Medulla oblongata (tissue), 1 donor: ENCODE results near the gene EEA1.
"Not testable (repeated sequence)": the region's sequence is repeated elsewhere in the genome, so short reads cannot be mapped to it uniquely, and the experiment has no call there.

ENCODE experiments used
- DNase-seq: peaks from one replicate; pipeline ENCODE4 v3.0.0-alpha.2; 2015; ENCODE audit errors: extremely low spot score

EEA1 gene

GRCh38 chr12:92753976-92754885 lies 174.9 kb downstream of the EEA1 start:
- DNase-seq: no peak

- DNase-seq: not testable (repeated sequence)
Observed at GRCh38 chr12:92749691-92750090, 179.4 kb downstream of the EEA1 start.

GRCh38 chr12:92747151-92747550 lies 181.9 kb downstream of the EEA1 start:
- DNase-seq: no peak

- peak; percentile 80 for DNase-seq
Observed at GRCh38 chr12:92745856-92746550, 183.1 kb downstream of the EEA1 start.

- no peak for DNase-seq
Observed at GRCh38 chr12:92743026-92743425, 186.1 kb downstream of the EEA1 start.

GRCh38 chr12:92740411-92740810 lies 188.7 kb downstream of the EEA1 start:
- no peak for DNase-seq

GRCh38 chr12:92739113-92739512 lies 190.0 kb downstream of the EEA1 start:
- DNase-seq: no peak

GRCh38 chr12:92737855-92738850 lies 190.9 kb downstream of the EEA1 start:
- DNase-seq: no peak

- no peak for DNase-seq
Observed at GRCh38 chr12:92736605-92737004, 192.5 kb downstream of the EEA1 start.

- peak; percentile 53 for DNase-seq
Observed at GRCh38 chr12:92735131-92735721, 193.9 kb downstream of the EEA1 start.

GRCh38 chr12:92733661-92734060 lies 195.4 kb downstream of the EEA1 start:
- DNase-seq: no peak

- DNase-seq: no peak
Observed at GRCh38 chr12:92733181-92733580, 195.9 kb downstream of the EEA1 start.

- DNase-seq: no peak
Observed at GRCh38 chr12:92732716-92733115, 196.4 kb downstream of the EEA1 start.

GRCh38 chr12:92732216-92732615 lies 196.9 kb downstream of the EEA1 start:
- no peak for DNase-seq

- no peak for DNase-seq
Observed at GRCh38 chr12:92730758-92731157, 198.3 kb downstream of the EEA1 start.

GRCh38 chr12:92729773-92730305 lies 199.3 kb downstream of the EEA1 start:
- DNase-seq: peak; percentile 54

GRCh38 chr12:92726850-92727249 lies 202.2 kb downstream of the EEA1 start:
- DNase-seq: no peak

- DNase-seq: no peak
Observed at GRCh38 chr12:92722897-92723296, 206.2 kb downstream of the EEA1 start.

GRCh38 chr12:92721656-92722055 lies 207.4 kb downstream of the EEA1 start:
- no peak for DNase-seq

- no peak for DNase-seq
Observed at GRCh38 chr12:92721130-92721529, 208.0 kb downstream of the EEA1 start.
